NCI-H526 (cell line): ENCODE data around the gene CASP12.

Experiments used
- DNase-seq, 2 experiments: peaks; one replicate each; lab custom pipeline; 2025; lab: John Stamatoyannopoulos, UW

The CASP12 gene

GRCh38 chr11:104837969-104838639, 60.2 kb downstream of the CASP12 start:
- no peak for DNase-seq

GRCh38 chr11:104836691-104837090, 61.6 kb downstream of the CASP12 start:
- no peak for DNase-seq
